H1 (cell line): ENCODE data around the gene KCNJ10. TPM values are rescaled to one million over a fixed set of nuclear protein-coding genes. Genes with fewer than 3 reads are reported as not detected.

Experiments used
- CTCF ChIA-PET: fragments of 300-600 bp; sonication (Branson Sonifier 250); formaldehyde crosslinking; loops from one replicate; lab custom pipeline; 2021; ENCODE audit not compliant: partially characterized antibody; lab: Charles Lee
- POLR2A ChIA-PET: fragments of 300-600 bp; sonication (Branson Sonifier 250); formaldehyde crosslinking; loops from one replicate; lab custom pipeline; 2021; ENCODE audit warnings: inconsistent platforms; ENCODE audit not compliant: partially characterized antibody; lab: Charles Lee
- DNase-seq, 2 experiments: peaks; one replicate each; pipeline versions ENCODE4 v3.0.0 to v3.0.0-alpha.2; 2010 to 2022; ENCODE audit warnings: low spot score in 2 of 2, low read depth in 1 of 2, mixed read lengths in 1 of 2
- FAIRE-seq: peaks from 2 replicates; lab custom pipeline; 2011; peaks lifted over from hg19 to GRCh38; lab: Jason Lieb, UNC
- H2AFZ ChIP-seq: 2 replicates; pipeline ENCODE4 v1.8.1; 2012; ENCODE audit warnings: low read length, inconsistent platforms
- H2AK5ac ChIP-seq: 2 replicates; pipeline ENCODE4 v1.6.1; 2013; ENCODE audit warnings: low read depth, low read length
- H2BK120ac ChIP-seq: replicated peaks from 2 replicates; pipeline ENCODE3; 2013; ENCODE audit warnings: low read depth, low read length, inconsistent platforms
- H2BK12ac ChIP-seq: 2 replicates; pipeline ENCODE4 v1.6.1; 2013; ENCODE audit warnings: low read depth, low read length
- H2BK15ac ChIP-seq: 2 replicates; pipeline ENCODE4 v1.6.1; 2013; ENCODE audit warnings: low read length
- H2BK20ac ChIP-seq: 2 replicates; pipeline ENCODE4 v1.6.1; 2013; ENCODE audit warnings: low read length
- H2BK5ac ChIP-seq: 2 replicates; pipeline ENCODE4 v1.6.1; 2013; ENCODE audit warnings: low read depth, low read length
- H3K14ac ChIP-seq: 2 replicates; pipeline ENCODE4 v1.6.1; 2013; ENCODE audit warnings: inconsistent platforms; ENCODE audit not compliant: insufficient read length
- H3K18ac ChIP-seq: 2 replicates; pipeline ENCODE4 v1.6.1; 2013; ENCODE audit warnings: low read length; ENCODE audit errors: extremely low read depth
- H3K23ac ChIP-seq: 2 replicates; pipeline ENCODE4 v1.6.1; 2013; ENCODE audit warnings: inconsistent platforms; ENCODE audit not compliant: insufficient read length
- H3K23me2 ChIP-seq: 2 replicates; pipeline ENCODE4 v1.6.1; 2013; ENCODE audit warnings: low read depth, low read length
- H3K27ac ChIP-seq: 2 replicates; pipeline ENCODE4 v1.6.1; 2011; ENCODE audit warnings: low read depth, low read length, inconsistent platforms
- H3K27me3 ChIP-seq, 4 experiments: replicated peaks in 1 of 4; 1 replicate in 1 of 4; 2 replicates in 3 of 4; pipeline versions ENCODE4 v1.6.1 to v1.8.1; 2011 to 2013; ENCODE audit warnings: low read length in 3 of 4, mild to moderate bottlenecking in 3 of 4, inconsistent platforms in 2 of 4, mixed read lengths in 2 of 4, moderate library complexity in 1 of 4; ENCODE audit not compliant: control insufficient read depth in 3 of 4, insufficient read depth in 3 of 4; ENCODE audit errors: extremely low read depth in 1 of 4
- H3K36me3 ChIP-seq, 4 experiments: 2 replicates each; pipeline versions ENCODE4 v1.6.1 to v1.8.1; 2011 to 2013; ENCODE audit warnings: mild to moderate bottlenecking in 4 of 4, low read length in 3 of 4, moderate library complexity in 2 of 4, control low read depth in 1 of 4, inconsistent platforms in 1 of 4; ENCODE audit not compliant: insufficient read depth in 4 of 4, control insufficient read depth in 2 of 4
- H3K4ac ChIP-seq: replicated peaks from 2 replicates; pipeline ENCODE3; 2013; ENCODE audit warnings: low read length, low read depth, mixed read lengths, inconsistent platforms; ENCODE audit not compliant: insufficient read length
- H3K4me1 ChIP-seq, 4 experiments: replicated peaks in 1 of 4; 1 replicate in 1 of 4; 2 replicates in 3 of 4; pipeline versions ENCODE4 v1.6.1 to v1.8.1; 2011 to 2013; ENCODE audit warnings: low read length in 3 of 4, inconsistent platforms in 2 of 4, mixed read lengths in 1 of 4; ENCODE audit not compliant: insufficient read depth in 4 of 4, control insufficient read depth in 3 of 4
- H3K4me2 ChIP-seq, 2 experiments: 2 replicates each; pipeline versions ENCODE4 v1.6.1 to v1.8.1; 2011 to 2013; ENCODE audit warnings: low read depth in 2 of 2, low read length in 2 of 2, control low read depth in 1 of 2, inconsistent platforms in 1 of 2, mild to moderate bottlenecking in 1 of 2; ENCODE audit not compliant: insufficient read depth in 1 of 2
- H3K4me3 ChIP-seq, 4 experiments: fragments of 200-600, 300-600 bp in 1 of 4; sonication (generic), shearing (Covaris generic), sonication (Bioruptor Twin) in 1 of 4; 2 replicates each; pipeline versions ENCODE4 v1.5.1 to v1.8.1; 2011 to 2016; ENCODE audit warnings: low read length in 4 of 4, low read depth in 3 of 4, control low read depth in 2 of 4, inconsistent platforms in 2 of 4, mild to moderate bottlenecking in 2 of 4, mixed read lengths in 1 of 4, moderate library complexity in 1 of 4; ENCODE audit not compliant: insufficient read depth in 2 of 4; ENCODE audit errors: extremely low read depth in 1 of 4
- H3K56ac ChIP-seq: replicated peaks from 2 replicates; pipeline ENCODE3; 2013; ENCODE audit warnings: low read depth, mild to moderate bottlenecking, mixed read lengths, low read length, inconsistent platforms; ENCODE audit not compliant: insufficient read length
- H3K79me1 ChIP-seq: 2 replicates; pipeline ENCODE4 v1.6.1; 2013; ENCODE audit warnings: low read depth, low read length, control low read depth
- H3K79me2 ChIP-seq, 2 experiments: 2 replicates each; pipeline versions ENCODE4 v1.6.1 to v1.8.1; 2012 to 2013; ENCODE audit warnings: low read length in 2 of 2, mild to moderate bottlenecking in 2 of 2, inconsistent platforms in 1 of 2; ENCODE audit not compliant: insufficient read depth in 2 of 2, control insufficient read depth in 1 of 2
- H3K9ac ChIP-seq, 4 experiments: replicated peaks in 1 of 4; 1 replicate in 1 of 4; 2 replicates in 3 of 4; pipeline versions ENCODE4 v1.6.1 to v1.8.1; 2011 to 2013; ENCODE audit warnings: low read depth in 3 of 4, low read length in 3 of 4, control low read depth in 2 of 4, mild to moderate bottlenecking in 2 of 4, moderate library complexity in 2 of 4, inconsistent platforms in 1 of 4; ENCODE audit errors: extremely low read depth in 1 of 4
- H3K9me3 ChIP-seq, 2 experiments: 2 replicates each; pipeline versions ENCODE4 v1.6.1 to v1.8.1; 2012 to 2013; ENCODE audit warnings: mild to moderate bottlenecking in 2 of 2, moderate library complexity in 2 of 2, control low read depth in 1 of 2, inconsistent platforms in 1 of 2, low read depth in 1 of 2, low read length in 1 of 2, mixed read lengths in 1 of 2; ENCODE audit not compliant: insufficient read depth in 2 of 2
- H4K20me1 ChIP-seq, 2 experiments: replicated peaks in 1 of 2; 2 replicates each; pipeline versions ENCODE3 to v1.8.1; 2011 to 2013; ENCODE audit warnings: inconsistent platforms in 2 of 2, low read length in 2 of 2, mild to moderate bottlenecking in 1 of 2; ENCODE audit not compliant: insufficient read depth in 2 of 2, control insufficient read depth in 1 of 2
- H4K5ac ChIP-seq: 2 replicates; pipeline ENCODE4 v1.6.1; 2013; ENCODE audit warnings: low read length, low read depth, mixed read lengths, inconsistent platforms; ENCODE audit not compliant: insufficient read length
- H4K8ac ChIP-seq: 2 replicates; pipeline ENCODE4 v1.8.0; 2013; ENCODE audit warnings: mild to moderate bottlenecking, moderate library complexity, low read length, inconsistent platforms; ENCODE audit not compliant: insufficient read depth; ENCODE audit errors: extremely low read depth
- H4K91ac ChIP-seq: replicated peaks from 2 replicates; pipeline ENCODE3; 2013; ENCODE audit warnings: low read length, mixed read lengths, inconsistent platforms; ENCODE audit not compliant: insufficient read length
- CEBPB ChIP-seq: IDR thresholded peaks from 2 replicates; pipeline ENCODE4 v1.6.1; 2012; ENCODE audit warnings: low read depth, low read length
- CHD1 ChIP-seq: IDR thresholded peaks from 2 replicates; pipeline ENCODE4 v1.6.1; 2012; ENCODE audit warnings: low read depth, low read length, improper control_type of control experiment
- CREB1 ChIP-seq: IDR thresholded peaks from 2 replicates; pipeline ENCODE4 v1.6.1; 2012; ENCODE audit warnings: inconsistent platforms
- GABPA ChIP-seq: IDR thresholded peaks from 2 replicates; pipeline ENCODE4 v1.6.1; 2011; ENCODE audit warnings: mild to moderate bottlenecking, low read length, moderate library complexity, borderline replicate concordance; ENCODE audit not compliant: insufficient read depth
- HDAC2 ChIP-seq, 2 experiments: fragments of 300-600 bp in 1 of 2; sonication (generic) in 1 of 2; IDR thresholded peaks; 2 replicates each; pipeline ENCODE4 v1.6.1; 2011 to 2012; ENCODE audit warnings: low read depth in 2 of 2, low read length in 2 of 2, mild to moderate bottlenecking in 2 of 2, moderate library complexity in 2 of 2, borderline replicate concordance in 1 of 2, inconsistent platforms in 1 of 2
- JUN ChIP-seq: IDR thresholded peaks from 2 replicates; pipeline ENCODE4 v1.6.1; 2011; ENCODE audit warnings: low read depth, mild to moderate bottlenecking, improper control_type of control experiment, low read length
- KDM4A ChIP-seq: IDR thresholded peaks from one replicate; pipeline ENCODE4 v1.7.1; 2012; ENCODE audit warnings: low read depth, mild to moderate bottlenecking, moderate library complexity, low read length, inconsistent platforms; ENCODE audit not compliant: severe bottlenecking
- SIN3A ChIP-seq, 2 experiments: IDR thresholded peaks in 1 of 2; conservative IDR thresholded peaks in 1 of 2; 2 replicates each; pipeline ENCODE4 v1.6.1; 2011 to 2012; ENCODE audit warnings: low read length in 2 of 2, improper control_type of control experiment in 1 of 2, low read depth in 1 of 2, mild to moderate bottlenecking in 1 of 2
- SRF ChIP-seq: IDR thresholded peaks from 2 replicates; pipeline ENCODE4 v1.6.1; 2011; ENCODE audit warnings: mild to moderate bottlenecking, low read depth, low read length, moderate library complexity
- TAF1 ChIP-seq: IDR thresholded peaks from 2 replicates; pipeline ENCODE4 v1.6.1; 2011; ENCODE audit warnings: mild to moderate bottlenecking, low read depth, low read length
- TCF12 ChIP-seq: IDR thresholded peaks from 2 replicates; pipeline ENCODE4 v1.6.1; 2011; ENCODE audit warnings: low read depth, mild to moderate bottlenecking, low read length
- ZNF274 ChIP-seq: IDR thresholded peaks from 2 replicates; pipeline ENCODE4 v1.7.0; 2012; ENCODE audit warnings: low read length, borderline replicate concordance; ENCODE audit errors: extremely low read depth
- WGBS, 2 experiments: shearing (Covaris generic) in 1 of 2; methylation state at CpG; one replicate each; pipeline versions ENCODE4 v1.1.6 to v1.1.7; 2013 to 2015; ENCODE audit warnings: low lambda C conversion rate in 2 of 2, mixed read lengths in 2 of 2, inconsistent platforms in 1 of 2, low coverage in 1 of 2, missing lambda C conversion rate in 1 of 2; ENCODE audit not compliant: insufficient replicate concordance in 2 of 2, insufficient coverage in 1 of 2, insufficient read length in 1 of 2; ENCODE audit errors: extremely low coverage in 1 of 2, missing lambda C conversion rate in 1 of 2; 5-methylcytosine and 5-hydroxymethylcytosine counted together
- polyA plus RNA-seq, 7 experiments: library from polyadenylated mRNA; depleted of rRNA in 3 of 7; stranded (reverse) in 5 of 7; unstranded in 2 of 7; fragments of >200 nt in 5 of 7; fragments of 200-250 nt in 2 of 7; gene quantifications; 1 replicate in 5 of 7; 2 replicates in 1 of 7; 4 replicates in 1 of 7; pipeline versions ENCODE4 v1.2.1 to v1.2.3, GENCODE V29; 2011 to 2013; ENCODE audit warnings: missing spikeins in 2 of 7, mixed read lengths in 2 of 7
- total RNA-seq: library from RNA; stranded (reverse); fragmentation: NEBNext Ultra II Directional; extraction: Animal tissue kit (Norgen Biotek cat#: 25700); gene quantifications from 2 replicates; pipeline ENCODE4 v1.2.1, GENCODE V29; 2021

The KCNJ10 gene
- total and polyA plus RNA-seq, 2 of the 8 experiments (the other 6 are each of a cell fraction or from before 2014, with no cell fraction given): 1.7 to 2.4 TPM

DNA sequence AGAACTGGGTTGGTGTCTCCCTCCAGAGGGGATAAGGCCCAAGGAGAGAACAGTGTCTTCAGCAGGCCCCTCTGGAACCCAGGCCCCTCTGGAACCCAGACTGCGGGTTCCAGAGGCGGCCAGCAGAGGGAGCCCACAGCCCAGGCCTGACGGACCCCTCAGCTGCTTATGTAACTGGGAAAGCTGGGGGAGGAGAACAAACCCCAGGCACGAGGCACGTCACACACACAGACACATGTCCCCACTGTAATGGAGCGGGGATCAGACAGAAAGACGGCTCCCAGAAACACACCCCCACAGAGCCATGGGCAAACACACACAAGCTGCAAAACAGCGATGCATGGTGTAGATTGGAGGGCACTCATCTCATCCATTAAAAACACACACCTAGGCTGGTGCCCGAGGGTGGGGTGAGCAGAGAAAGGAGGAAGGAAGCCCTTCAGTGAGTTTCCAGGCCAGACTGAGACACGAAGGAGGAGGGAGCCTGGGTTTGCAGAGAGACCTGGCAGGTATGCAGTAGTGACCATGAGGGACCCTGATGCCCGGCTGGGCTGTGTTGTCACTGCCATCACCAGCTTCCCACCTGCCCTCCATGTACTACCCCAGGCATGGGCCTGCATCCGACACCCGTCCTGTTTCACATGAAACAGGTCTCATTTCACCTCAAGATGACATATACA, 31.2 kb upstream of the KCNJ10 start:
- H3K23ac ChIP-seq: no peak overlapping the region
- TF ChIP-seq ZNF274 (no peak), TAF1 (no peak), JUN (no peak), TCF12 (0 out of 2 replicates have a peak, but pooled peaks have one; percentile 8), HDAC2 (IDR thresholded peaks at IDR 0.05; ENCODE audit: borderline replicate concordance in 1 of 2, low read depth in 2 of 2, low read length in 2 of 2) (no peak), CEBPB (peak; percentile 71), CREB1 (peak; percentile 41; the same call in 1 of the 2 replicates), CHD1 (no peak), SIN3A (conservative IDR thresholded peaks at IDR 0.05 in 1 of 2, IDR thresholded peaks at IDR 0.05 in 1 of 2; ENCODE audit: low read depth in 1 of 2, low read length in 2 of 2) (peak; percentile 52 to 73; a peak in 1 of 4 replicates), GABPA (no peak), KDM4A (no peak), SRF (no peak)

More for the DNA sequence above, 31.2 kb upstream of the KCNJ10 start:
- Histone ChIP-seq H3K56ac (no peak overlapping the region), H3K9me3 (no peaks in the 10 kb centered on the region; a peak in 1 of 4 replicates), H2BK12ac (peak overlapping the region; percentile 80; the same call in 1 of the 2 replicates), H4K5ac (no peak overlapping the region), H3K36me3 (no peaks in the 10 kb centered on the region), H3K4me1 (peaks cover 4 to 35% (median 24%) of the 10 kb centered on the region in 4 experiments), H3K79me1 (peaks cover 6% of the 10 kb centered on the region), H3K23me2 (peaks cover 15% of the 10 kb centered on the region), H3K27ac (no peak overlapping the region), H3K4me2 (no peak overlapping the region; a peak in 2 of 4 replicates), H3K79me2 (peaks cover 0 to 20% of the 10 kb centered on the region in 2 experiments; a peak in 2 of 4 replicates), H2BK15ac (peak overlapping the region; percentile 98), H4K91ac (peak overlapping the region; percentile 78), H2AK5ac (no peak overlapping the region), H2BK20ac (peak overlapping the region; percentile 34; the same call in 1 of the 2 replicates), H3K27me3 (no peaks in the 10 kb centered on the region), H3K4me3 (no peak overlapping the region; a peak in 1 of 8 replicates), H2BK5ac (peak overlapping the region; percentile 22; the same call in 1 of the 2 replicates), H3K18ac (peak overlapping the region; percentile 89), H3K14ac (no peak overlapping the region), H3K9ac (no peak overlapping the region; a peak in 1 of 7 replicates), H4K20me1 (no peaks in the 10 kb centered on the region), H4K8ac (no peak overlapping the region), H3K4ac (peak overlapping the region; percentile 58), H2BK120ac (peak overlapping the region; percentile 88), H2AFZ (peak overlapping the region; percentile 83)
- ChIA-PET POLR2A (interaction anchor here (1.0 to 2.0 kb wide), 6 partner anchors 8 to 119 kb away, joined by 3 to 5 read pairs (median 4); no protein-coding TSS in a partner anchor), CTCF (interaction anchor here (0.7 to 7.4 kb wide), 43 partner anchors 9 to 227 kb away, joined by 3 to 256 read pairs (median 5); partner anchors contain the start of genes ATP1A2, CASQ1 and KCNJ9)
- DNase-seq (peak; percentile 73 to 89), FAIRE-seq (peak; percentile 73)
- WGBS, 2 experiments: 38% methylated on average over 13 of the region's 13 CpGs; no CpG with 5 or more reads in 1 of the 2 experiments
